ENCODE data around the gene ZMYND8. TPM values are rescaled to one million over a fixed set of nuclear protein-coding genes. Genes with fewer than 3 reads are reported as not detected.

ZMYND8 gene
- total RNA-seq, 1 experiment from 2014 or later: 11.6 TPM

GRCh38 chr20:47183367-47183766 lies 173.1 kb downstream of the ZMYND8 start:
- Histone ChIP-seq H3K4me1 (ENCODE audit: insufficient read depth, low read length) (no peaks in the 10 kb centered on the region), H3K4me3 (ENCODE audit: low read length) (no peak overlapping the region), H3K36me3 (ENCODE audit: low read depth, low read length) (no peaks in the 10 kb centered on the region), H3K9me2 (replicated peaks; ENCODE audit: low read length) (no peaks in the 10 kb centered on the region), H3K79me2 (ENCODE audit: low read length) (no peaks in the 10 kb centered on the region), H3K9me3 (ENCODE audit: low read length) (no peaks in the 10 kb centered on the region), H2AFZ (ENCODE audit: low read length) (no peak overlapping the region), H3F3A (ENCODE audit: low read length, unreplicated experiment) (no peaks in the 10 kb centered on the region), H4K20me1 (ENCODE audit: low read length) (no peaks in the 10 kb centered on the region), H3K4me2 (ENCODE audit: low read length) (no peak overlapping the region), H3K27me3 (ENCODE audit: low read length) (no peaks in the 10 kb centered on the region), H3K9ac (ENCODE audit: low read length) (no peak overlapping the region), H3K27ac (ENCODE audit: low read length) (no peak overlapping the region)
- POLR2A ChIA-PET (ENCODE audit: unreplicated experiment): no interaction called here
- CTCF ChIA-PET: no interaction called here
- intact Hi-C loops (cut with micrococcal nuclease): no loop called here
- no peak for ATAC-seq
- DNase-seq: no peak
- TF ChIP-seq EZH2phosphoT487 (IDR thresholded peaks at IDR 0.05; ENCODE audit: borderline replicate concordance, low read length): no peak
- no peak for TF ChIP-seq CTCF (conservative IDR thresholded peaks at IDR 0.05; ENCODE audit: low read depth, low read length)
- no peak for TF ChIP-seq EZH2 (IDR thresholded peaks at IDR 0.05; ENCODE audit: low read length, unreplicated experiment)
- BruUV-seq (replicated peaks): no TSS peak

GRCh38 chr20:47181056-47181862 lies 175.2 kb downstream of the ZMYND8 start:
- H3F3A ChIP-seq (ENCODE audit: low read length, unreplicated experiment): no peaks in the 10 kb centered on the region
- no peaks in the 10 kb centered on the region for H4K20me1 ChIP-seq (ENCODE audit: low read length)
- no peak overlapping the region for H3K9ac ChIP-seq (ENCODE audit: low read length)
- ATAC-seq (peak; percentile 97), DNase-seq (peak; percentile 89)
- POLR2A ChIA-PET (ENCODE audit: unreplicated experiment): interaction anchor here (0.6 kb wide), 1 partner anchor 277 kb away, joined by 6 read pairs; no protein-coding TSS in a partner anchor
- no peak overlapping the region for H3K27ac ChIP-seq (ENCODE audit: low read length)
- no peaks in the 10 kb centered on the region for H3K36me3 ChIP-seq (ENCODE audit: low read depth, low read length)
- peak overlapping the region; percentile 3; the same call in 1 of the 2 replicates for H2AFZ ChIP-seq (ENCODE audit: low read length)
- H3K9me3 ChIP-seq (ENCODE audit: low read length): no peaks in the 10 kb centered on the region
- no peaks in the 10 kb centered on the region for H3K27me3 ChIP-seq (ENCODE audit: low read length)
- H3K9me2 ChIP-seq (replicated peaks; ENCODE audit: low read length): no peaks in the 10 kb centered on the region
- no TSS peak for BruUV-seq (replicated peaks)
- TF ChIP-seq CTCF (conservative IDR thresholded peaks at IDR 0.05; ENCODE audit: low read depth, low read length) (no peak), EZH2 (IDR thresholded peaks at IDR 0.05; ENCODE audit: low read length, unreplicated experiment) (no peak), EZH2phosphoT487 (IDR thresholded peaks at IDR 0.05; ENCODE audit: borderline replicate concordance, low read length) (no peak)
- no peaks in the 10 kb centered on the region for H3K4me1 ChIP-seq (ENCODE audit: insufficient read depth, low read length)
- no peak overlapping the region for H3K4me3 ChIP-seq (ENCODE audit: low read length)
- CTCF ChIA-PET: interaction anchor here (0.7 kb wide), 1 partner anchor 1439 kb away, joined by 5 read pairs; no protein-coding TSS in a partner anchor
- H3K4me2 ChIP-seq (ENCODE audit: low read length): no peak overlapping the region
- intact Hi-C loops (cut with micrococcal nuclease): no loop called here
- no peaks in the 10 kb centered on the region for H3K79me2 ChIP-seq (ENCODE audit: low read length)

DNA sequence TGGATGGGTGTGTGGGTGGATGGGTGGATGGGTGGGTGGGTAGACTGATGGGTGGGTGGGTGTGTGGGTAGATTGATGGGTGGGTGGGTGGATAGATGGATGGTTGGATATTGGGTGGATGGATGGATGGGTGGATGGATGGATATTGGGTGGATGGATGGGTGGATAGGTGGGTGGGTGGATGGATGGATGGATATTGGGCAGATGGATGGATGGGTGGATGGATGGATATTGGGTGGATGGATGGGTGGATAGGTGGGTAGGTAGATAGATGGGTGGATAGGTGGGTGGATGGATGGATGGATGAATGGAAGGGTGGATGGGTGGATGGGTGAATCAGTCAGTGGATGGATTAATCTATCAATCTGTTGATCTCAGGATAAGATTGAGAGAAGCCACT lies 177.2 kb downstream of the ZMYND8 start:
- ATAC-seq (no peak), DNase-seq (no peak)
- H4K20me1 ChIP-seq (ENCODE audit: low read length): no peaks in the 10 kb centered on the region
- no peaks in the 10 kb centered on the region for H3F3A ChIP-seq (ENCODE audit: low read length, unreplicated experiment)
- no peaks in the 10 kb centered on the region for H3K9me2 ChIP-seq (replicated peaks; ENCODE audit: low read length)
- no peaks in the 10 kb centered on the region for H3K79me2 ChIP-seq (ENCODE audit: low read length)
- no peaks in the 10 kb centered on the region for H3K9me3 ChIP-seq (ENCODE audit: low read length)
- CTCF ChIA-PET: no interaction called here
- no TSS peak for BruUV-seq (replicated peaks)
- H3K4me1 ChIP-seq (ENCODE audit: insufficient read depth, low read length): no peaks in the 10 kb centered on the region
- H3K27ac ChIP-seq (ENCODE audit: low read length): no peak overlapping the region
- H3K27me3 ChIP-seq (ENCODE audit: low read length): no peaks in the 10 kb centered on the region
- POLR2A ChIA-PET (ENCODE audit: unreplicated experiment): no interaction called here
- H3K36me3 ChIP-seq (ENCODE audit: low read depth, low read length): no peaks in the 10 kb centered on the region
- TF ChIP-seq EZH2 (IDR thresholded peaks at IDR 0.05; ENCODE audit: low read length, unreplicated experiment) (no peak), CTCF (conservative IDR thresholded peaks at IDR 0.05; ENCODE audit: low read depth, low read length) (no peak), EZH2phosphoT487 (IDR thresholded peaks at IDR 0.05; ENCODE audit: borderline replicate concordance, low read length) (no peak)
- intact Hi-C loops (cut with micrococcal nuclease): no loop called here
- no peak overlapping the region for H3K4me2 ChIP-seq (ENCODE audit: low read length)
- H3K4me3 ChIP-seq (ENCODE audit: low read length): no peak overlapping the region
- H2AFZ ChIP-seq (ENCODE audit: low read length): no peak overlapping the region
- no peak overlapping the region for H3K9ac ChIP-seq (ENCODE audit: low read length)
